Activated naive CD8-positive, alpha-beta T cell treated with anti-CD3 and anti-CD28 coated beads for 36 hours (primary cell): ENCODE data around the gene REX1BD. TPM values are rescaled to one million over a fixed set of nuclear protein-coding genes. Genes with fewer than 3 reads are reported as not detected.

Experiments
- DNase-seq: peaks from one replicate; pipeline ENCODE4 v3.0.0; 2021
- H3K27ac Mint-ChIP-seq: one replicate; pipeline ENCODE4 v1.8.0; 2022; ENCODE audit warnings: mild to moderate bottlenecking, moderate library complexity, mixed read lengths
- H3K27me3 Mint-ChIP-seq: one replicate; pipeline ENCODE4 v1.8.0; 2022; ENCODE audit warnings: mild to moderate bottlenecking, mixed read lengths
- H3K36me3 Mint-ChIP-seq: one replicate; pipeline ENCODE4 v1.8.0; 2021; ENCODE audit warnings: mild to moderate bottlenecking, mixed read lengths
- H3K4me1 Mint-ChIP-seq: one replicate; pipeline ENCODE4 v1.8.0; 2021; ENCODE audit warnings: mixed read lengths
- H3K4me3 Mint-ChIP-seq: one replicate; pipeline ENCODE4 v1.8.0; 2022; ENCODE audit warnings: mild to moderate bottlenecking, moderate library complexity, mixed read lengths
- H3K9me3 Mint-ChIP-seq: one replicate; pipeline ENCODE4 v1.8.0; 2022; ENCODE audit warnings: mixed read lengths
- total RNA-seq, 2 experiments: library from RNA; stranded (reverse); gene quantifications; one replicate each; pipeline ENCODE4 v1.2.3, GENCODE V29; 2021

Gene REX1BD
- total RNA-seq, 2 experiments from 2014 or later, result 71.6 to 74.7 TPM

DNA sequence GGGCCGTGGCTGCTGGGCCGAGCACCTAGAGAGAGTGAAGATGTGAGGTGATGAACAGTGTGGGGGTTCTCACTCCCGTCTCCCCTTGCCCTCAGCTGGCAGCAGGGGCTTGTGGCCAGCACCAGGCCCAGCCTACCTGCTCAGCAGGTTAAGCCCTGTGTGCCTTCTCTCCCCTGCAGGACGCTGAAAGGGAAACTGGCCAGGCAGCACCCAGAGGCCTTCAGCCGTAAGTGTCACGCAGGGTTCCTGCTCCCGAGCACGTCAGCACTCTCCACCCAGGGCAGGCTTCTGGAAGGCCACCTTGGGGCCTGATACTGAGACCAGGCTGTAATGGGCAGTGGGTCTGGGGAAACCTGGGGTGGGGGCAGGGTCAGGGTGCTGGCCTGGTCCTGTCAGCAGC is 21.6 kb upstream of the REX1BD start:
- no peaks in the 10 kb centered on the region for H3K27me3 Mint-ChIP-seq
- peaks cover 3% of the 10 kb centered on the region for H3K4me1 Mint-ChIP-seq
- H3K4me3 Mint-ChIP-seq, result no peak overlapping the region
- DNase-seq, result no peak
- no peaks in the 10 kb centered on the region for H3K9me3 Mint-ChIP-seq
- H3K27ac Mint-ChIP-seq, result no peak overlapping the region
- peaks cover 38% of the 10 kb centered on the region for H3K36me3 Mint-ChIP-seq

GRCh38 chr19:18568367-18568766 is 20.2 kb upstream of the REX1BD start:
- peaks cover 13% of the 10 kb centered on the region for H3K4me1 Mint-ChIP-seq
- no peaks in the 10 kb centered on the region for H3K27me3 Mint-ChIP-seq
- H3K4me3 Mint-ChIP-seq, result no peak overlapping the region
- DNase-seq, result no peak
- no peak overlapping the region for H3K27ac Mint-ChIP-seq
- no peaks in the 10 kb centered on the region for H3K9me3 Mint-ChIP-seq
- H3K36me3 Mint-ChIP-seq, result peaks cover 50% of the 10 kb centered on the region

- peak within 1 kb of the TSS; percentile 90 for H3K4me3 Mint-ChIP-seq
- peak; percentile 100 for DNase-seq
- H3K9me3 Mint-ChIP-seq, result no peaks in the 10 kb centered on the region
- peak within 1 kb of the TSS; percentile 85 for H3K27ac Mint-ChIP-seq
- peaks cover 36% of the 10 kb centered on the region for H3K4me1 Mint-ChIP-seq
- H3K27me3 Mint-ChIP-seq, result no peaks in the 10 kb centered on the region
- peaks cover 61% of the 10 kb centered on the region for H3K36me3 Mint-ChIP-seq
Observed at GRCh38 chr19:18571564-18572344, 16.8 kb upstream of the REX1BD start, which contains the start of gene UBA52. Gene UBA52 (plus strand): TSS chr19:18571857. CDS start chr19:18573301, 1,444 bp downstream.

DNA sequence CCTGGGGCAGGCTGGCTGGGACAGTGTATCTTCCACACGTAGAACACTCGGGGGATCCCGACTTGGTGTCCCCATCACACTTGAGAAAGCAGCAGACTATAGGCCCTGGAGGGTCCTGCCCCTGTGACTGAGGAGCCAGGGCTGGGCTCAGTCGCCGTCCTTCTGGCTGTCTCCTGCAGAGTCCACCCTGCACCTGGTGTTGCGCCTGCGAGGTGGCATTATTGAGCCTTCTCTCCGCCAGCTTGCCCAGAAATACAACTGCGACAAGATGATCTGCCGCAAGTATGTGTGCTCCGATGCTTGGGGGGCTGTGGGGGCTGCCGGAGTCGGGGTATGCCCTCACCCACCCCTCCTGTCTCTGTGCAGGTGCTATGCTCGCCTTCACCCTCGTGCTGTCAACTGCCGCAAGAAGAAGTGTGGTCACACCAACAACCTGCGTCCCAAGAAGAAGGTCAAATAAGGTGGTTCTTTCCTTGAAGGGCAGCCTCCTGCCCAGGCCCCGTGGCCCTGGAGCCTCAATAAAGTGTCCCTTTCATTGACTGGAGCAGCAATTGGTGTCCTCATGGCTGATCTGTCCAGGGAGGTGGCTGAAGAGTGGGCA is 13.8 kb upstream of the REX1BD start:
- H3K4me3 Mint-ChIP-seq, result peak overlapping the region; percentile 42

DNA sequence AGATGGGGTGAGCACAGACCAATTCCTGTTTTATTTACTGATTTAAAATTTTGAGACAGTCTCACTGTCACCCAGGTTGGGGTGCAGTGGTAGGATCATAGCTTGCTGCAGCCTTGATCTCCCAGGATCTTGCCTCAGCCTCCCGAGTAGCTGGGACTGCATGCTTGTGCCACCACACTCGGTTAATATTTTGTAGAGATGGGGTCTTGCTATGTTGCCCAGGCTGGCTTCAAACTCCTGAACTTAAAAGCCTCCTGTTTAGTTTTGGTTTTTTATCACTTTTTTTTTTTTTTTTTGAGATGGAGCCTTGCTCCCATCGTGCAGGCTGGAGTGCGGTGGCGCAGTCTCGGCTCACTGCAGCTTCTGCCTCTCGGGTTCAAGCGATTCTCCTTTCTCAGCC is 12.2 kb upstream of the REX1BD start:
- Mint-ChIP-seq H3K4me3 (no peak overlapping the region), H3K27me3 (no peaks in the 10 kb centered on the region), H3K4me1 (peaks cover 37% of the 10 kb centered on the region), H3K27ac (peak overlapping the region; percentile 34), H3K9me3 (no peaks in the 10 kb centered on the region), H3K36me3 (peaks cover 49% of the 10 kb centered on the region)
- no peak for DNase-seq

More for the DNA sequence above, 13.8 kb upstream of the REX1BD start:
- peaks cover 39% of the 10 kb centered on the region for H3K4me1 Mint-ChIP-seq
- no peaks in the 10 kb centered on the region for H3K27me3 Mint-ChIP-seq
- no peaks in the 10 kb centered on the region for H3K9me3 Mint-ChIP-seq
- no peak for DNase-seq
- peak overlapping the region; percentile 47 for H3K27ac Mint-ChIP-seq
- peaks cover 52% of the 10 kb centered on the region for H3K36me3 Mint-ChIP-seq

GRCh38 chr19:18577365-18577914 is 11.2 kb upstream of the REX1BD start:
- Mint-ChIP-seq H3K27me3 (no peaks in the 10 kb centered on the region), H3K4me3 (no peak overlapping the region), H3K4me1 (peaks cover 35% of the 10 kb centered on the region), H3K9me3 (no peaks in the 10 kb centered on the region), H3K27ac (peak overlapping the region; percentile 48), H3K36me3 (peaks cover 39% of the 10 kb centered on the region)
- no peak for DNase-seq

DNA sequence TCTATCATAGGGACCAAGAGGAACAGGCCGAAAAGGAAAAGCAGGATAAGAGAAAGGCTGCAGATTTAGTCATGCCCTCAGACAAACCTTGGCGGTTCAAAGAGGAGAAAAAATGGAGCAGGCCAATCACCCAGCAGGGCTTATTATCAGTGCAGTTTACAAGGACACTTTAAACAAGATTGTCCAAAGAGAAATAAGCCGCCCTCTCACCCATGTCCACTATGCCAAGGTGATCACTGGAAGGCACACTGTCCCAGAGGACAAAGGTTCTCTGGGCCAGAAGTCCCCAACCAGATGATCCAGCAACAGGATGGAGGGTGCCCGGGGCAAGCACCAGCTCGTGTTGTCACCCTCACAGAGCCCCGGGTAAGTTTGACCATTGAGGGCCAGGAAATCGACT is 8.3 kb upstream of the REX1BD start:
- no peak for DNase-seq
- Mint-ChIP-seq H3K27ac (no peak overlapping the region), H3K4me1 (peaks cover 11% of the 10 kb centered on the region), H3K36me3 (peaks cover 13% of the 10 kb centered on the region), H3K4me3 (no peak overlapping the region), H3K27me3 (no peaks in the 10 kb centered on the region), H3K9me3 (no peaks in the 10 kb centered on the region)

GRCh38 chr19:18586306-18586705 is 2.3 kb upstream of the REX1BD start:
- no peak overlapping the region for H3K4me3 Mint-ChIP-seq
- H3K36me3 Mint-ChIP-seq, result peaks cover 15% of the 10 kb centered on the region
- peaks cover 24% of the 10 kb centered on the region for H3K4me1 Mint-ChIP-seq
- no peaks in the 10 kb centered on the region for H3K9me3 Mint-ChIP-seq
- no peaks in the 10 kb centered on the region for H3K27me3 Mint-ChIP-seq
- no peak overlapping the region for H3K27ac Mint-ChIP-seq
- no peak for DNase-seq

DNA sequence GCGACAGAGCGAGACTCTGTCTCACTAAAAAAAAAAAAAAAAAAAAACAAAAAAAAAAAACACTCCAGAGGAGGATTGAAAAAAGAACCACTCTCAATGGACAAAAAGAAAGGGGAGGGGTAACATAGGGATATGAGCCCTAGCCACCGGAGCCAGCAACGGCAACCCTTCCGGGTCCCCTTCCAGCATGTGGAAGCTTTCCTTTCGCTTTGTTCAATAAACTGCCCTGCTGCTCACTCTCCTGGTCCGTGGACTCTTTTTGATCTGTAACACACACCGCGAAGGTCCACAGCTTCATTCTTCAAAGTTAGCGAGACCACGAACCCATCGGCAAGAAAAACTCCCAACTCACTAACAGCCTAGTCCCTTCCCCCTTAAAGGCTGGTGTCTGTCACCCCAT is 1.0 kb upstream of the REX1BD start:
- peaks cover 15% of the 10 kb centered on the region for H3K36me3 Mint-ChIP-seq
- no peaks in the 10 kb centered on the region for H3K9me3 Mint-ChIP-seq
- H3K4me1 Mint-ChIP-seq, result peaks cover 24% of the 10 kb centered on the region
- no peaks in the 10 kb centered on the region for H3K27me3 Mint-ChIP-seq
- H3K4me3 Mint-ChIP-seq, result peak overlapping the region; percentile 92
- no peak for DNase-seq
- peak overlapping the region; percentile 83 for H3K27ac Mint-ChIP-seq

GRCh38 chr19:18587962-18588610 is 512 bp upstream of the REX1BD start:
- Mint-ChIP-seq H3K36me3 (peaks cover 15% of the 10 kb centered on the region), H3K4me1 (peaks cover 24% of the 10 kb centered on the region), H3K4me3 (peak overlapping the region; percentile 92), H3K27me3 (no peaks in the 10 kb centered on the region), H3K9me3 (no peaks in the 10 kb centered on the region), H3K27ac (peak overlapping the region; percentile 83)
- DNase-seq, result no peak

- H3K4me1 Mint-ChIP-seq, result peaks cover 31% of the 10 kb centered on the region
- H3K9me3 Mint-ChIP-seq, result no peaks in the 10 kb centered on the region
- H3K27ac Mint-ChIP-seq, result peak overlapping the region; percentile 96
- H3K4me3 Mint-ChIP-seq, result peak overlapping the region; percentile 92
- peaks cover 15% of the 10 kb centered on the region for H3K36me3 Mint-ChIP-seq
- DNase-seq, result peak; percentile 85
- H3K27me3 Mint-ChIP-seq, result peaks cover 1% of the 10 kb centered on the region
Observed at GRCh38 chr19:18589380-18590272, 1.0 kb downstream of the REX1BD start.

- Mint-ChIP-seq H3K4me3 (peak overlapping the region; percentile 92), H3K27ac (peak overlapping the region; percentile 96), H3K27me3 (peaks cover 6% of the 10 kb centered on the region), H3K9me3 (no peaks in the 10 kb centered on the region), H3K36me3 (peaks cover 15% of the 10 kb centered on the region), H3K4me1 (peaks cover 33% of the 10 kb centered on the region)
- no peak for DNase-seq
Observed at GRCh38 chr19:18590273-18591272, 2.0 kb downstream of the REX1BD start.

DNA sequence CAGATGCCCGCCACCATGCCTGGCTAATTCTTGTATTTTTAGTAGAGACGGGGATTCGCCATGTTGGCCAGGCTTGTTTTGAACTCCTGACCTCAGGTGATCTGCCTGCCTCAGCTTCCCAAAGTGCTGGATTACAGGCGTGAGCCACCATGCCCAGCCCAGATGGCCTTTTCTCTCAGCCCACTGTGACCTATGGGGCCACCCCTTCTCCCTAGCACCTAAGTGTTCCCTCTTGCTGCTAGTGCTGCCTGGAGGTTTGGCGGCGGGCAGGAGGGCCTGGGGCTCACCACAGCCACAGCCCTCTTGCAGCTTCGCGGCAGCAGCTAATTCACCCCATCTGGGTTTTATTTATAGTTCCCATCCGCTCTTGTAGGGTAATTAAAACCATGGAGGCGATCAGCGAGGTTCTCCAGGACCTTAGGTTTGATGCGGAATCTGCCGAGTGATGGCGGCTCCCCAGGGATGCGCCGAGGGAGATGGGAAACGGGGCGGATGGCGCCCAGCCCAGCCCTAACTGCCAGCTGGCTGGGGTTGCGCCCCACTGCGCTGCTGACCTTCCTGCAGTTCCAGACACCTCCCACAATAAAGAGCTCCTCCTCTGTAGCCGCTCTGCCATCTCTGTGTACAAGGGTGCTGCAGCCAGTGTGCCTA is 3.3 kb downstream of the REX1BD start:
- peaks cover 40% of the 10 kb centered on the region for H3K4me1 Mint-ChIP-seq
- DNase-seq, result no peak
- peaks cover 15% of the 10 kb centered on the region for H3K36me3 Mint-ChIP-seq
- H3K27me3 Mint-ChIP-seq, result peaks cover 13% of the 10 kb centered on the region
- H3K9me3 Mint-ChIP-seq, result no peaks in the 10 kb centered on the region
- no peak overlapping the region for H3K27ac Mint-ChIP-seq
- H3K4me3 Mint-ChIP-seq, result no peak overlapping the region
